Measurements from ENCODE around the gene TSR3. TPM values are rescaled to one million over a fixed set of nuclear protein-coding genes. Genes with fewer than 3 reads are reported as not detected.

The TSR3 gene
- total RNA-seq, 4 donors from 2014 or later: 63.7 to 107 (median 103) TPM

- H3K36me3 ChIP-seq: peaks cover 0 to 96% of the 10 kb centered on the region in 2 donors
- no peak overlapping the region for H3K4me3 ChIP-seq
- no peak for ATAC-seq
- no peak for TF ChIP-seq POLR2AphosphoS5 (IDR thresholded peaks at IDR 0.05)
- no peak for TF ChIP-seq POLR2A (IDR thresholded peaks at IDR 0.05)
- TF ChIP-seq EP300 (IDR thresholded peaks at IDR 0.05): no peak
- TF ChIP-seq CTCF (IDR thresholded peaks at IDR 0.05): no peak
- WGBS, 2 donors (ENCODE audit: low coverage in 1 of 2): 92% methylated on average over 5 of the region's 29 CpGs; no CpG with 5 or more reads in 1 of the 2 donors
- H3K4me1 ChIP-seq: no peaks in the 10 kb centered on the region
- no peaks in the 10 kb centered on the region for H3K9me3 ChIP-seq
- no peaks in the 10 kb centered on the region for H3K27me3 ChIP-seq
- no peak overlapping the region for H3K27ac ChIP-seq
Observed at GRCh38 chr16:1366060-1366711, 14.5 kb upstream of the TSR3 start.

- TF ChIP-seq POLR2AphosphoS5 (IDR thresholded peaks at IDR 0.05): no peak
- no peak for TF ChIP-seq POLR2A (IDR thresholded peaks at IDR 0.05)
- no peak for TF ChIP-seq EP300 (IDR thresholded peaks at IDR 0.05)
- TF ChIP-seq CTCF (IDR thresholded peaks at IDR 0.05): no peak
- peaks cover 0 to 97% of the 10 kb centered on the region in 2 donors for H3K36me3 ChIP-seq
Observed at GRCh38 chr16:1364510-1364909, 12.8 kb upstream of the TSR3 start.

GRCh38 chr16:1363501-1364041 is 11.9 kb upstream of the TSR3 start:
- Histone ChIP-seq H3K36me3 (peaks cover 0 to 97% of the 10 kb centered on the region in 2 donors), H3K27ac (no peak overlapping the region), H3K27me3 (no peaks in the 10 kb centered on the region), H3K9me3 (no peaks in the 10 kb centered on the region), H3K4me1 (no peaks in the 10 kb centered on the region), H3K4me3 (no peak overlapping the region)
- ATAC-seq: peak; percentile 77
- WGBS, 2 donors (ENCODE audit: low coverage in 1 of 2): 69% methylated on average over 5 of the region's 18 CpGs; no CpG with 5 or more reads in 1 of the 2 donors
- TF ChIP-seq CTCF (IDR thresholded peaks at IDR 0.05) (peak in 3 of 4 experiments; percentile 57 to 80 (median 58)), POLR2A (IDR thresholded peaks at IDR 0.05) (no peak)

More at GRCh38 chr16:1364510-1364909, 12.8 kb upstream of the TSR3 start:
- no peak overlapping the region for H3K4me3 ChIP-seq
- no peaks in the 10 kb centered on the region for H3K4me1 ChIP-seq
- no peak for ATAC-seq
- H3K27me3 ChIP-seq: no peaks in the 10 kb centered on the region
- H3K9me3 ChIP-seq: no peaks in the 10 kb centered on the region
- WGBS, 2 donors (ENCODE audit: low coverage in 1 of 2): 100% methylated on average over 3 of the region's 22 CpGs; no CpG with 5 or more reads in 1 of the 2 donors
- no peak overlapping the region for H3K27ac ChIP-seq

- Histone ChIP-seq H3K4me3 (no peak overlapping the region), H3K27me3 (no peaks in the 10 kb centered on the region), H3K4me1 (peaks cover 0 to 4% (median 0%) of the 10 kb centered on the region in 3 donors), H3K36me3 (peaks cover 0 to 100% of the 10 kb centered on the region in 2 donors), H3K27ac (no peak overlapping the region), H3K9me3 (no peaks in the 10 kb centered on the region)
- 65% methylated on average over 2 to 6 of the region's 11 CpGs for WGBS, 2 donors (ENCODE audit: low coverage in 1 of 2)
- no peak for ATAC-seq
- TF ChIP-seq CTCF (IDR thresholded peaks at IDR 0.05): no peak
Observed at GRCh38 chr16:1362807-1363206, 11.1 kb upstream of the TSR3 start.
